ENCODE measurements around the gene CEP112. TPM values are rescaled to one million over a fixed set of nuclear protein-coding genes. Genes with fewer than 3 reads are reported as not detected.

CEP112 gene
- total and polyA plus RNA-seq, 2 experiments from 2014 or later = 4.0 to 4.3 TPM

- Mint-ChIP-seq H3K27me3 (ENCODE audit: insufficient read depth, low read depth, poor library complexity) (no peaks in the 10 kb centered on the region), H3K9me3 (peaks cover 43% of the 10 kb centered on the region)
- H4K20me1 ChIP-seq (replicated peaks; ENCODE audit: insufficient read depth) = no peaks in the 10 kb centered on the region
These were observed 384.6 kb downstream of the CEP112 start for GRCh38 chr17:65807361-65807760.

More at GRCh38 chr17:65807361-65807760, 384.6 kb downstream of the CEP112 start:
- H3K4me3 ChIP-seq = no peak overlapping the region
- H2AFZ ChIP-seq = no peak overlapping the region
- no peaks in the 10 kb centered on the region for H3K79me2 ChIP-seq (replicated peaks; ENCODE audit: insufficient read depth)
- no peak overlapping the region for H3K27ac Mint-ChIP-seq
- H3K4me1 Mint-ChIP-seq = no peaks in the 10 kb centered on the region
- H3F3A ChIP-seq (replicated peaks; ENCODE audit: low read depth) = no peaks in the 10 kb centered on the region
- peaks cover 28% of the 10 kb centered on the region for H3K36me3 Mint-ChIP-seq (ENCODE audit: low read depth)
- no peak overlapping the region for H3K4me2 ChIP-seq
- no peak for ATAC-seq
- H3K9me2 ChIP-seq (ENCODE audit: insufficient read depth) = peaks cover 20% of the 10 kb centered on the region; the same call in 1 of the 2 replicates
- no peak for DNase-seq (ENCODE audit: low spot score)
- H3K27me3 ChIP-seq (ENCODE audit: insufficient read depth) = no peaks in the 10 kb centered on the region
- H3K4me1 ChIP-seq (ENCODE audit: insufficient read depth) = no peaks in the 10 kb centered on the region
- no peak overlapping the region for H3K4me3 Mint-ChIP-seq
- H3K27ac ChIP-seq (ENCODE audit: low read depth) = no peak overlapping the region
- no peak for TF ChIP-seq JUNB (IDR thresholded peaks at IDR 0.05; ENCODE audit: unreplicated experiment)
- no peak for TF ChIP-seq REST (IDR thresholded peaks at IDR 0.05; ENCODE audit: unreplicated experiment)
- TF ChIP-seq ETS1 (IDR thresholded peaks at IDR 0.05) = no peak
- no peak for TF ChIP-seq ZNF114 (CRISPR knock-in tag; IDR thresholded peaks at IDR 0.05)
- TF ChIP-seq EZH2phosphoT487 (IDR thresholded peaks at IDR 0.05; ENCODE audit: unreplicated experiment) = no peak
- TF ChIP-seq ZNF462 (CRISPR knock-in tag; IDR thresholded peaks at IDR 0.05) = no peak
- no peak for TF ChIP-seq EZH2 (IDR thresholded peaks at IDR 0.05; ENCODE audit: low read depth, unreplicated experiment)
- no peak for TF ChIP-seq CTCF (conservative IDR thresholded peaks at IDR 0.05; ENCODE audit: low read depth in 2 of 2)
- no peak for TF ChIP-seq CREB1 (CRISPR knock-in tag; IDR thresholded peaks at IDR 0.05; ENCODE audit: low read depth)
- H3K36me3 ChIP-seq (ENCODE audit: insufficient read depth) = 0 out of 2 replicates have a peak, but pooled peaks cover 6% of the 10 kb centered on the region
